ENCODE measurements around the gene PLD1. TPM values are rescaled to one million over a fixed set of nuclear protein-coding genes. Genes with fewer than 3 reads are reported as not detected.
A peak's percentile ranks its signal among the peaks of the same experiment; 100 is the strongest.
"Not testable (repeated sequence)": the region's sequence is repeated elsewhere in the genome, so short reads cannot be mapped to it uniquely, and the experiment has no call there.

The PLD1 gene
- polyA plus RNA-seq, 4 donors, result 9.6 to 13.2 (median 11.2) TPM

DNA sequence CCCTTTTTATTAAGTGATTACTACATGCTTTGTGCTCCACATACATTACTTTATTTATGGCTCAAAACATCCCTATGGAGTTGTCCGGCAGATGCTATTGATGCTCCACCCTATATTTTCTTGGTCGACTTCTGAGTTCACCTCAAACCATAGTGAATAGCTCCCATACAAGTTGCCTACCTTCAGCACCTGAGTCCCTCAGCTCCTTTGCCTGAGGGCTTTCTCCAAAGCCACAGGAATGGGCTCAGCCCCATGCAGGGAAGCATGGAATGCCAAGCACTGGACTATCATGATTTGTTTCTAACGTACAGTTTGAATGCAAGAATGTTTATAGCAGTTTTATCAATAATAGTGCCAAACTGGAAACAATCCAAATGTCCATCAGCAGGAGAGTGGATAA lies 225.2 kb downstream of the PLD1 start:
- DNase-seq (ENCODE audit: low read depth in 4 of 4, low spot score in 2 of 4), result no peak

DNA sequence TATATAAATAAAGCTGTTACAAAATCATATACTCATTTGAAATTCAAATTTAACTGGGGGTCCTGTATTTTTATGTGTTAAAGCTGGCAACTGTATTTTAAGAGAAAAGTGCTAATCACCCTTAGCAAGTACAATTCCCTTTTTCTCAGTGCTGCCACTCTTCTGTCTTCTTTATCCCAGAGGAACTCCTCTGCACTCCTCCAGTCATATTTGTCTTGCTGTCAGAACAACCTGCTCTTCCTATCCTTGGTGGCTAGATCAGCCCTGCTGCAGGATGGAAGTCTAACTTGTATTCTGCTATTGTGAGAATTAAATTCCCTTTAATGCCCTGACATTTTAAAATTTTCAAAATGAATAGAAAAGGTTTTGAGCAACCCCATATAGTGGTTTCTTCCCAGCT lies 226.2 kb downstream of the PLD1 start:
- no peak for DNase-seq (ENCODE audit: low read depth in 4 of 4, low spot score in 2 of 4)

DNA sequence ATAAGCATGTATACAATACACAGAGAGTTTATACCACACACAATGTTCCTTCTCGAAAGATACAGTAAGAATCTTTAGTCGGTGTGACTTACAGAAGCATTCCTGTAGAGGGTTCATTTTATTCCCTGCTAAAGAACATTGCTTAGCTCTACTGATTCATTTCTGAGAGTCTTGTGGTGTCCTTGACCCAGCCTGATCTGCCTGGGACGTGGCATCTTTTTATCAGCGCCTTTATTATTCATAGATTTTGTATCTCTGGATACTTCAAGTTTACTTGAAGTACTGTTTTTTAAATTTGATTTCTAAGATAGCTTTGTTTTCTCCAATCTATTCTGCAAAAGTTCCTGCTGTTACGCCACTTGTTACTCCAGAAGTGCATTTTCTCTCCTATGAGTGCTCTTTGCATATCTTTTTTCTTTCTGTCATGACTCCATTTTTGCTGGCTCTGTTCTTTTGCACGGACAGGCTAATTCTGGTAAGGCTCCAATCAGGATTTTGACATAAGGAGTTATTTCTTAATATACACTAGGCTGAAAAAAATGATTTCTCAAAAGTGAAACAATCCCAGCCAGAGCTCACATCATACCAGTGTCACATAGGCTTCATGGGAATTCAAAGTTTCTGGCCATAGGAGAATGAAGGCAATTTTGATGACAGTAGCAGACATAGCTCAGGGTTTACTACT lies 235.6 kb downstream of the PLD1 start:
- DNase-seq (ENCODE audit: low read depth in 4 of 4, low spot score in 2 of 4), result no peak

DNA sequence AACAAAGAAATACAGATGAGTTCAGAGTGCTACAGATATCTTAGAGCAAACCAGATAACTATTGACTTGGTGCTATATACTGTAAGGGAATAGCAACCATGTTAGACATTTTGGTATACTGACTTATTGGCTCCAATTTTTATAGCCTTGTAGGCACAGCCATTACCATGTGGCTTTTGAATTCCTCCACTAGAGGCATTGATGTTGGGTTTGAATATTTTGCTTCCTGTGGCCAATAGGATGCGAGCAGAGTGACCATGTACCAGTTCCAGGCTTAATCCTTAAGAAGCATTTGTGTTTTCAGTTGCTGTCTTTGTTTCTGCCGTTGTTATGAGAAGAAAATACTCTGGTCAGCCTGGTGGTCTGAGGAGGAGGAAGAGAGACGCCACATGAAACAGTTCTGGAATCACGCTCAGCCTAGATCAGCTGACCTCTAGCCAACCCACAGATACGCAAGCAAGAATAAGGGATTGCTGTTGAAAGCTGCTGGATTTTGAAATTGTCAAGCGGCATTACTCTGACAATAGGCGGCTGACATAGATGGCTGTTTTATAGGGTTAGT lies 240.6 kb downstream of the PLD1 start:
- no peak for DNase-seq (ENCODE audit: low read depth in 4 of 4, low spot score in 2 of 4)

DNA sequence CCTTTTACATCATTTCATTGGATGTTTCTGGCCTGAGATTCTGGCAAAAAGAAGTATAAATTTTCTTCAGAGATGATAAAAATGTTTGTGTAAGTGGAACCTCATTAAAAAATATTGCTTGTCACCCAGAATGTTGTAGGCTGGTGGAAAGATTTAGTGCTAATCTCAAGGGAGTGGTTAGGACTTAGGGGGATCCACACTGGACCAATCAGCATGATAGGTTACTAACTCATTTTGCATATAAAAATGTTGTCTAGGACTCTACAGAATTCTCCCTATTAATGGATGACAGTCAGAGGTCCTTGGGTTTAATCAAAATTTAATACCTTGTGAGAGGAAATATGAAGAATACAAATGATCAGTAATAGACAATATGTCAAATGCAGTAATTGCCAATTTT lies 241.5 kb downstream of the PLD1 start:
- no peak for DNase-seq (ENCODE audit: low read depth in 4 of 4, low spot score in 2 of 4)

DNA sequence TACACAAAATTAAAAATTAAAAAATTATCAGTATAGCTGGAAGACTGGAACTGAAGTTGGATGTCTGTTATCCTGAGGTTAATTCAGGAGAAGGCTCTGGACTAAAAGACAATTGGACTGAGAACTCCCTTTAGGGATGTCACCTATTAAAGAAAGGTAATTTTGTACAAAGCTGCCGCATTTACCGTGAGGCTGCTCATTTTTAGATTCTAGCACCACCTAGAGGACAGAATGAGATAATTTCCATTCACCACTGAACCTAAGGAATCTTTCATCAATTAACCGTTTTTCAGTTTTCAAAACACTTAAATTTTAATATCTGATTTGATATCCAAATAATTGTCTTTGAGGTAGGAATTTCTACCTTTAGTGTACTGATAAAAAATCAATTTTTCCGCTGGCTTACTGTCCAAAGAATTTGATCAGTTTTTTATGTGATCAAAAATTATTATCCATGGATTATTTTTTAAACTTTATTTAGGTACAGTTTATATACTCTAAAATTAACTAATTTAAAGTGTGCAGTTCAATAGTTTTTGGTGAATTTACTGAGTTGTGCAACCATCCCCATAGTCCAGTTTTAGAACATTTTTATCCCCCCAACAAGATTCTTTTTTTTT lies 243.4 kb downstream of the PLD1 start:
- DNase-seq (ENCODE audit: low read depth in 4 of 4, low spot score in 2 of 4), result peak in 2 of 4 donors; percentile 21 to 27

DNA sequence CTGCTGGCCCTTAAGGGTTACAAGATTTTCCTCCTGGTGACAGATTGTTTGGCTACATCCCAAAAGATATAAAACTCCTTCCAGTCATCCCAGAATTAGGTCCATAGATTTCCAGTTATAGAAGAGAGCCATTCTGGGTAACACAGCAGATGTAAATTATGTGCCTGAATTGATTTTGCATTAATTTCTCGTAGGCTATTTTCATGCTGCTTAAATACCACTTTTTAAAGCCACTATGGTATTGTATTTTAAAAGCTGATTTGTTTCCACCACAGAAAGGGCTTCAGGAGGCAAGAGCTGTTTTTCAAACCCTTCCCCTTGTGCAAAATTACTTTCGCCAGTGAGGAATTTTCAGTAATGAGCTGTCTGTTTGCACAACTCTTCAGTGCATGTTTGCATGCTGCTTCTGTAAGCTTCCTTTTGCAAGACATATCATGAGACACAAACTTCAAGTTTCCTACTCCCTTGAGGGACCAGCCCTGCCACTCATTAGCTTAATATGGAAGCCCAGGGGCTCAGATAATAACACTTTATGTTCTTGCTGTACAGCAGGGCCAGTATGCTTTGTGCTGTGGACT lies 244.7 kb downstream of the PLD1 start:
- DNase-seq (ENCODE audit: low read depth in 4 of 4, low spot score in 2 of 4), result no peak

DNA sequence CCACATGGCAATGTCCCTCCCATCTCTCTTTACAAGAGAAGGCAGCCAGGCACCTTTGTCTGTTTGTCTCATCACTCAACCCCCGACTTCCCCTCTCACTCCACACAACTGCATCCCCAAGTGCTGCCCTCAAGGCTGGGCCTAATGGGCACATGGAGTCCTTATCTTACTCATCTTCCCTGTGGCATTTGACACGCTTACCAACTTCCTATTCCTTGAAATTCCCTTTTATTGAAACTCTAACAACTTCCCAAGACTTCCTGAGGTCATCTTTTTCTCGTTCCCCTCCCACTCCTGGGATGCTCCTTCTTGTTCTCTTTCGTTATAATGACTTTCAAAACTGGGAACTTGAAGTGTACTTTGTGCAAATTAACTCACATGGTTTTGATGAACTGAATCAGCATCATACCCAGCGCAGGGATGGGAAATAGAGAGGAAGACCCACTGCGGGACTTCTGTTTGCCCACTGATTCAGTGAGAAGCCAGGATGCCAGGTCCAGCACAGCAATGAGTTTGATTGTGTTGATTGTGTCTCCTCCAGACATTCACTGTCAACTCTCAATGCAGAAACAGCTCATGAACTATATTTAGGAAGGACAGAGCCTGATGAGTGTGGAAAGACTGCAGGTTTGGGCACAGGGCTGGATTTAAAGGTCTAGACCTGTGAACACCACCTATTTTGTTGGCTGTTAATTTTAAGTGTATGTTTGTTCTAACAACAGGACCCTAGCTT lies 245.4 kb downstream of the PLD1 start:
- DNase-seq (ENCODE audit: low read depth in 4 of 4, low spot score in 2 of 4), result no peak

DNA sequence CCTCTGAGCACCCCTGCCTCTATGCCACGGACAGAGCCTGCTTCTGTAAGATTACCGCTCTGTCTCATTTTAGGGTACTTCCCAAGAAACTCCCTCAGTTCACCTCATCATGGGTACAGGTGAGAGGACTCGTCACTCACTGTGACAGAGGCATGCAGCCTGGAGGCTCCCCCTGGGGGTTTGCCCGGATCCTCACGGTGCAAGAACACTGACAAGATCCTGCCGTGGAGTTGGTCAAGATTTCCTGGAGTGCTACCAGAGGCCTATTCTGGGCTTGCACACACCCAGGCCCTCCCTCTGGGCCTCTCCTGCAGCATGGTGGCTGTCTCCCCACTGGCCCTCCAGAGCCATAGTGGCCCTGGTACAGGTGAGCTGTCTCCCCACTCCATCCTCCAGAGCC lies 247.0 kb downstream of the PLD1 start:
- DNase-seq (ENCODE audit: low read depth in 4 of 4, low spot score in 2 of 4), result no peak

DNA sequence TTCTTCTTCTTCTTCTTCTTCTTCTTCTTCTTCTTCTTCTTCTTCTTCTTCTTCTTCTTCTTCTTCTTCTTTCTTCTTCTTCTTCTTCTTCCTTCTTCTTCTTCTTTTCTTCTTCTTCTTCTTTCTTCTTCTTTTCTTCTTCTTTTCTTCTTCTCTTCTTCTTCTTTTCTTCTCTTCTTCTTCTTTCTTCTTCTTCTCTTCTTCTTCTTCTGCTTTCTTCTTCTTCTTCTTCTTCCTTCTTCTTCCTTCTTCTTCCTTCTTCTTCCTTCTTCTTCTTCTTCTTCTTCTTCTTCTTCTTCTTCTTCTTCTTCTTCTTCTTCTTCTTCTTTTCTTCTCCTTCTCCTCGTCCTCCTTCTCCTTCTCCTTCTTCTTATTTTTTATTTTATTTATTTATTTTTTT lies 247.8 kb downstream of the PLD1 start:
- not testable (repeated sequence) for DNase-seq (ENCODE audit: low read depth in 4 of 4, low spot score in 2 of 4)

DNA sequence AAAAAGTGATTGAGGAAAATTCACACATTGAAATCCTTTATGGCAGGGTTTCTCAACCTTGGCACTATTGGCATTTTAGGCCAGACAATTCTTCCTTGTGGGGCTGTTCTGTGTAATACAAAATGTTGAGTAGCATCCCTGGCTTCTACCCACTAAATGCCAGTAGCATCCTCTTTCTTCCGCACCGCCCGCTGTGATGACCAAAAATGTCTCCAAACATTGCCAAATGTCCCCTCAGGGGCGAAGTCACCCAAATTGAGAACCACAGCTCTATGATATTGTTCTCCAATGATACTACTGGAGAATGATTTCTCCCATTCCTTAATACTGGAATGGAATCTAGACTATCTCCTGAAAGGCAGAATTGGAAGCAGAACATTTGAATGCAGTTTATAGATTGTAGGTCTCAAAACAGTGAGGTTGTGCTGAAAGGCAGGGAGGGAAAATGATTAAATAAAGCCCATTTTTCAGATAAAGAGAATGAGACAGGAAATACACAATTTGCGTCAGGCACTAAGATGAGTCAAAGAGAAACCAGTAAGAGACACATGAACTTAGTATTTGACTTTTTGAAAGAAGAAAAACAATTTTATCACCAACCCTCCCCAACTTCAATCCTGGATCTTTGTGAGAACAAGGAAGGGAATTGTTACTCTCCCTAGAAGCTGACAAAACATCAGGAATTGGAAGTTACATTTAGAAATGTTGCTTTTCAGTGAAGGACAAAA lies 248.5 kb downstream of the PLD1 start:
- no peak for DNase-seq (ENCODE audit: low read depth in 4 of 4, low spot score in 2 of 4)

DNA sequence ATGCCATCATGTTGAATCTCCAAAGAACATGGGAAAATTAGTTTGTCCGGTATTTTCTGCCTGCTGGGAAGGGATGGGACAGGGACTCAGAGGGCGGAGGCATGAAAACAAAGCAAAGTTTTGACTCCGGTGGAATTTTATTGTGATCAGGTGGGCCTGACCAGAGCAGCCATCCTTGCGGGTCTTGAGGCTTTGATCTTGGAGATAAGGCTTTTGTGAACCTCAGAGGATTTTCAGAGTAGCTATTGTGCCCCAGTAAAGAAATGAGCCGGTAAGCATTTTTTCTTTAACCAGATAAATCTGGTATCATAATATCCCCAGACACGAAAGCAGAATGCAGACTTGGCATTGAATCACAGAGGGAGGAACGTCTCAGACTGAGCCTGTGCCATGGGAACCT lies 250.7 kb downstream of the PLD1 start:
- DNase-seq (ENCODE audit: low read depth in 4 of 4, low spot score in 2 of 4), result no peak

DNA sequence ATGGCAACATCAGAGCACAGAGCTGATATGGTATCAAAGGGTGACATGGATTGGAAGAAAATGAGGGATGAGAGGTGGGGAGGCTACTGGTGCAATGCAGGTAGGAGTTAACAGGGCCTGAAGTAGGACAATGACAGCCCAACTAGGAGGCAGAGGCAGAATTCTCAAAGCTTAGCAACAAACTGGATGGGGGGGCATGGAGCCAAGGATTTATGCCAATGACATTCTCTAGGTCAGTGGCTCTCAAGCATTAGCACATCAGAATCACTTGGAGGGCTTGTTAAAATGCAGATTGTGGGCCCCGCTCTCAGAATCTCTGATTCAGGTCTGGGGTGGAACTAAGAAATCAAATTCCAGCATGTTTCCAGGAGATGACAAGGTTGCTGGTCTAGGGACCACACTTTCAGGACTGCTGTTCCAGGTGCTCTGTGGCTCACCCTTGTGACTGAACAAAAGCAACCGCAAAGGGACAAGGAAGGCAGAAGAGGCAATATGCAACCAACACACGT lies 252.0 kb downstream of the PLD1 start:
- DNase-seq (ENCODE audit: low read depth in 4 of 4, low spot score in 2 of 4), result no peak

DNA sequence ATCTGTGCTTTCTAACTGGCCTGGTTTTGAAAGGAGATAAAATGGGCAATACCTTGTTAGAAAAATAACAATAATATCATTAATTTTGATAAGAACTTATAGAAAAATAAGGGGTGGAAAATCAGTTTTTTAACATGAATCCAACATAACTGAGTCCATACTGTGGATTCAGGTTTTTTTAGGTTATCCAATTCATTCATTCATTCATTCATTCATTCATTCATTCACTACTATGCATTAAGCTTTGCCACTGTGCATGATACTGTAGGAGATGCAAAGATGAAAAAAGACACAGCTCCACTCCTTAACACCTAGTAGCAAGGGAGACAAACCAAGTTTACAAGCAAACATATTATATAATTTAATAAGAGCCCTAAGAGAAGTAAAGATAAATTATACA lies 253.1 kb downstream of the PLD1 start:
- no peak for DNase-seq (ENCODE audit: low read depth in 4 of 4, low spot score in 2 of 4)

DNA sequence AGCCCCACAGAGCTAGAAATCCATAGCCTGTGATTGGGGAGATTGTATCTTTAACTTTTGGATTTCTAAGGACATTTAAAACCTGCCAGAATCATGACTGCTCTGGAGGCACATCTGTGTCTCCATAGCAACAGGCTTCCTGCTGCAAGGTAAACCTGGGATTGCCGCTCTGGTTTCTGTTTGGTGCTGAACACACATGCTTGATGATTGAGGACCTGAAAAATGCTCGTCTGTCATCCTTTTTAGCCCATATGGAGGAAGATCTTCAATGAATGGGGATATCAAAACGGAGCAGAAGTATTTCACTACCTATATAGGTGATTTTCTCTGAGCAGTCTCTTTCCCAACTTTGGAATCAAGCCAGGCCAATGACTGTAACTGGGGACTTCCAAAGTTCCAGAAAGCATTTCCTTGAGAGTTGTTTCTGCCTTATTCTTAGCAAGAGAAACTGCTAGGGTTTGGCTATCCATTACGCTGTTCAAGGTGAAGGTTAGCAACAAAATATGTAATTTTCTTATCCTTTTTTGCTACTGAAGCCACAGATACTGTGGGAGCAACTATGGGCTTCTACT lies 253.6 kb downstream of the PLD1 start:
- DNase-seq (ENCODE audit: low read depth in 4 of 4, low spot score in 2 of 4), result no peak

DNA sequence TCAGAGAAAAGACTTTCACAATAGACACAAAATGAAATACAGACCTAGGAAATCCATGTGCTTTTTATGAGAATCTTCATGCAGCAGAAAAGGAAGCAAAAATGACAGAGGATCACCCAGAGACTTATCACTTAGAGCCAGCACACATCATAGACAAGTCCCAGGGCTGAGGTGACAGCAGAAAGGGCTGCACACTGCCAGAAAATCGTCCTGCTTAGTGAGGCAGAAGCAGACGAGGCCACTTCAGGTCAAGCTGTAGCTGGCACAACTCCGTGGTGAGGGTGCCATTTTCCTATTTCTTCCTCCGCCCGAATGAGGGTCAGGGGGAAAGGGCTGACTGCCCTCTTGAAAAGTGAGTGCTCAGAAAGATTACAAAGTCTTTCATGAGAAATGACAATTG lies 254.1 kb downstream of the PLD1 start:
- no peak for DNase-seq (ENCODE audit: low read depth in 4 of 4, low spot score in 2 of 4)

DNA sequence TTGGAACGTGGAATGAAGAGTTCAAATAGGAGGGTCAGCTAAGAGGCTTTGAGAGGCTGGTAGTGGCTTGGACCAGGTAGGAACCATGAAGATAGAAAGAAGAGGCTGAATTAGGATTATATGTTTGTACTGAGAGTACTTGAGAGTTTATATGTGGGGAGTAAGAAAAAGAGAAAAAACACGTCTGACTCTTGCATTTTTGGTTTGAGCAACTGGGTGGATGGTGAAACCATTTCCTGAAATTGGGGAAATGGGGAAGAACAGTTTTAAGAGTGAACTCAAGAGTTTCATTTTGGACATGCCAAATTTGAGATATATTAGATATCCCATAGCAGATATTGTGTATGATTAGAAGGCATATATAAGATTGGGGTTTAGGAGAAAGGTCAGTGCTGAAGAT lies 257.2 kb downstream of the PLD1 start:
- no peak for DNase-seq (ENCODE audit: low read depth in 4 of 4, low spot score in 2 of 4)

DNA sequence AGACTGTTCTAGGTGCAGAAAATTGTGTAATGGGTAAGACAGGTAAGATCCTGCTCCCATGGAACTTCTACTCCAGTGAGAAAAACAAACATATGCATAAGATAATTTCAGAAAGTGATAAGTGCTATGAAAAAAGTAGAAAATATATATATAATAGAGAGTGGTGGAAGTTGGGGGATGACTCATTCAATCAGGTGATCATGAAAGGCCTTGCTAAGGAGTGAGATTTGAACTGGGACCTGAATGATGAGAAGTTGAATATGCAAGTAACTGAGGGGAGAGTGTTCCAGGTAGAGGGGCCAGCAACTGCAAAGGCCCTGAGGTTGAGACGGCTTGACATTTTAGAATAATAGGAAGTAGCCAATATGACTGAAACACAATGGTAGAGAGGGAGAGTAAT lies 257.8 kb downstream of the PLD1 start:
- DNase-seq (ENCODE audit: low read depth in 4 of 4, low spot score in 2 of 4), result no peak

DNA sequence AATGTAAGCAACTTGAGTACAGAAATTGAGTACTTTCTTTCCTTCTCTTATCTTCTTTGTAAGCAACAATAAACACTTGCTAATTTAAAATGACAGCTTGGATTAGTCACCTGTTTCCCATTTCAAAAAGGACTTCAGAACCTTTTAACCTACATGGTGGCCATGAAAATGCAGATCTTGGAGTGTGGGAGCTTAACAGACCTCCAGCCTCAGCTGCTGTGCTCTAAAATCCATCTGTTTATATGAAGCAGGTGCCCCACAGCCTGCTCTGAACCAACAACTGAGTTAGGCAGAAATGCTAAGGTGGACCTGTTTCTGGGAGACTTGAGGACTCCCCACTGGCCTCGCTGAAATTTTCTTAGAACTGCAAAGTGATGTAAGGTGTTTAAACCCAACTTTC lies 259.0 kb downstream of the PLD1 start:
- DNase-seq (ENCODE audit: low read depth in 4 of 4, low spot score in 2 of 4), result no peak
